Measurements from ENCODE around the gene DNLZ.
"Not testable (repeated sequence)": the region's sequence is repeated elsewhere in the genome, so short reads cannot be mapped to it uniquely, and the experiment has no call there.

Gene DNLZ

DNA sequence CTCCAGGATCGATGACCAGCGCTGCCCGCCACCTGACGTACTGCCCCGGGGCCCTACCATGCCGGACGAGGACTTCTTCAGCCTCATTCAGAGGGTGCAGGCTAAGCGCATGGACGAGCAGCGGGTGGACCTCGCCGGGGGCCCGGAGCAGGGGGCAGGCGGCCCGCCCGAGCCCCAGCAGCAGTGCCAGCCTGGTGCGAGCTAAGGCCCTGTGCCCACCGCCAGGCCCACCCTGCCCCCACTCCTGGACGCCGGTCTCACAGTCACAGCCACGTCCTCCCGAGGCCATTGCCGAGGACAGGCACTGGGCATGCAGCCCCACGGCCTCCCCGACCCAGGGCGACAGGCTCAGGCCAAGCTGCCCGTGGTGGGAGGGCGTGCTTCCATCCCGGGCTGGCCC, 5.5 kb downstream of the DNLZ start:
- DNase-seq = no peak

DNA sequence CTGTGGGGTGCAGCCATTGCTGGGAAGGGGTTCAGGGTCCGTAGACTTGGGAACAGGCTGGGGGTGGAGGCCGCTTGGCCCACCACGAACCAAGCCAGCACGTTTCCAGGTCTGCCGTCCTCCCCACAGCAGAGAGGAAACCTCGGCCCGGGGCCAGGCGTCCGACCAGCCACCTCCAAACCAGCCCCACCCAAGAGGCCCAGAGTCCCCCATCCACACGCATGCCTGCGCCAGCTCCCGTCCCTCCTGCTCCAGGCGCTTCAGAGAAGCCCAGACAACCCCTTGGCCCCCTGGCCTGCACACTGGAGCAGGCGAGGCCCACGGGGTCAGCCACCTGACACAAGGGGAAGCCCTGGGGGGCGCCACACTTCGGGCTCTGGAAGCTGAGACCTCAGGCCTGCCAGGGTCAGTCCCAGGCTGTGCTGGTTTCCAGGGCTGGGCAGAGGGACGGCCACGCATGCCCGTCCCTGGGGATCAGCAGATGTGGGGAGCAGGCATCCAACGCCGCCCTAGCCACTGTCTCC, 6.3 kb downstream of the DNLZ start:
- no peak for DNase-seq

DNA sequence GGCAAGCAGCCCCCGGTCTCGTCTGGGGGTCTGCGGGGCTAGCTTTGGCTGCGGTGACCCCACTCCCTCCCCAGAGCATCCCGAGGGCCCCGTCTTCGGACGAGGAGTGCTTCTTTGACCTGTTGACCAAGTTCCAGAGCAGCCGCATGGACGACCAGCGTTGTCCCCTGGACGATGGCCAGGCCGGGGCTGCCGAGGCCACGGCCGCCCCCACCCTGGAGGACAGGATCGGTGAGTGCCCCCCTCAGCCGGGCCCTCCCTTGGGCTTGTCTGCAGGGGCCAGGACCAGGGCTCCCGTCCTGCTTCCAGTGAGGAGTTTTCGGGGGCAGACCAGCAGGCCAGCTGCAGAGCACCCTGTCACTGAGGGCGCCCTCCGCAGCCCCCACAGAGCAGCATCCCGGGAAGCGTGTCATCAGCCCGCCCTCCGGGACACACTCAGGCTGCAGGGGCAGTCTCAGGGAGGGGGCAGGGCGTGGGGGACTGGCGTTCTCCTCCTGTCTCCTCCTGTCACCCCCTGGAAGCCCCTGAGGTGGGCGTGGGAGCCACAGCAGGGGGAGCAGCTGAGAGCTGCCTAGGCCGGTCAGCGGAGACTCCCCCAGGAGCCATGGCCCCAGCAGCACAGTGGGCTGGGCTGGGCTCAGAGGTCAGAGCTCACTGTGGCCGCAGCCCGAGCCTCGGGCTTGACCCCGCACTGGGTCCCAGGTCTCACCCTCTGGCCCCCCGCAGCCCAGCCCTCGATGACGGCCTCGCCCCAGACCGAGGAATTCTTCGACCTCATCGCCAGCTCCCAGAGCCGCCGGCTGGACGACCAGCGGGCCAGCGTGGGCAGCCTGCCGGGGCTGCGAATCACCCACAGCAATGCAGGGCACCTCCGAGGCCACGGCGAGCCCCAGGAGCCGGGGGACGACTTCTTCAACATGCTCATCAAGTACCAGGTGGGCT, 7.7 kb downstream of the DNLZ start:
- DNase-seq = no peak

GRCh38 chr9:136354592-136355085, 8.9 kb downstream of the DNLZ start:
- DNase-seq = no peak

- no peak for DNase-seq
Measured at GRCh38 chr9:136353757-136354488, 9.6 kb downstream of the DNLZ start.

GRCh38 chr9:136353088-136353487, 10.5 kb downstream of the DNLZ start:
- DNase-seq = no peak

- DNase-seq = no peak
Measured at GRCh38 chr9:136352682-136353081, 10.9 kb downstream of the DNLZ start.

- DNase-seq = not testable (repeated sequence)
Measured at GRCh38 chr9:136351868-136352267, 11.7 kb downstream of the DNLZ start.

GRCh38 chr9:136351252-136351800, 12.2 kb downstream of the DNLZ start:
- DNase-seq = no peak

DNA sequence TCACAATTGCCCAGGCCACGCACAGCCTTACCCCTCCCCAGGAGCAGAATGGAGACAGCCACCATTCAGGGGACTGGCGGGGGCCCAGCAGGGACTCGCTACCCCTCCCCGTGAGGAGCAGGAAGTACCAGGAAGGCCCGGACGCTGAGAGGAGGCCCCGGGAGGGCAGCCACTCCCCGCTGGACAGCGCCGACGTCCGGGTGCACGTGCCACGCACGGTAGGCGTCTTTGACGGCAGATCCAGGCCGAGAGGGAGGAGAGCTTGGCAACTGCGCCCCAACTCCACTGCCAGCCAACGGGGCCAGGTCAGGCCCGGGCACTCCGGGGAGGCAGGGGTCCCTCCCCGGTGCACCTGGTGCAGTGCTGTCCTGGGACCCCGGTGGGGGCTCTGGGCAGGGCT, 14.0 kb downstream of the DNLZ start:
- DNase-seq = no peak

- DNase-seq = no peak
Measured at GRCh38 chr9:136348691-136349090, 14.9 kb downstream of the DNLZ start.

GRCh38 chr9:136347472-136348256, 15.9 kb downstream of the DNLZ start:
- no peak for DNase-seq

- DNase-seq = no peak
Measured at GRCh38 chr9:136346927-136347465, 16.5 kb downstream of the DNLZ start.

GRCh38 chr9:136346157-136346481, 17.4 kb downstream of the DNLZ start:
- DNase-seq = no peak

- no peak for DNase-seq
Measured at GRCh38 chr9:136345281-136346156, 18.0 kb downstream of the DNLZ start.

- no peak for DNase-seq
Measured at GRCh38 chr9:136344544-136345280, 18.8 kb downstream of the DNLZ start.

DNA sequence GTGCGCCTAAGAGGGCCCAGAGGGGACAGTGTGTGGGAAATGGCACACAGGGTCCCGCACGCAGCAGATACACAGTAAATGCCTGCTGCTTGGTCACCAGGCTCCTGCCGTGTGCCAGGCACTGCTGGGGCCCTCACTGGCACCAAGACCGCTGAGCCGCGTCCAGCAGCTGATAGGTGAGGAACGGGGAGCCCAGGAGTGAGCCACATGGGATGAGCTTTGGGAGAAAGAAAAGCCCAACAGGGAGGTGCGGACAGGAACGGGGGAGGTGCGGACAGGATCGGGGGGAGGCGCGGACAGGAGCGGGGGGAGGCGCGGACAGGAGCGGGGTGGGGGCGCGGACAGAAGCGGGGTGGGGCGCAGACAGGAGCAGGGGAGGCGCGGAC, 19.7 kb downstream of the DNLZ start:
- DNase-seq = no peak

- no peak for DNase-seq
Measured at GRCh38 chr9:136343121-136343883, 20.2 kb downstream of the DNLZ start.

GRCh38 chr9:136342181-136343120, 21.1 kb downstream of the DNLZ start:
- peak; percentile 50 for DNase-seq
